Chondrocyte (in vitro differentiated cells): ENCODE data around the gene RBM33. TPM values are rescaled to one million over a fixed set of nuclear protein-coding genes. Genes with fewer than 3 reads are reported as not detected.

Source experiments
- DNase-seq: peaks from one replicate; pipeline ENCODE4 v3.0.0; 2021; ENCODE audit warnings: mixed read lengths, low spot score
- H3K27ac Mint-ChIP-seq: one replicate; pipeline ENCODE4 v1.8.0; 2021; ENCODE audit warnings: mild to moderate bottlenecking, moderate library complexity, mixed read lengths; ENCODE audit not compliant: unreplicated experiment
- H3K27me3 Mint-ChIP-seq: 2 replicates; pipeline ENCODE4 v1.8.0; 2021; ENCODE audit warnings: low read depth, mixed read lengths
- H3K36me3 Mint-ChIP-seq: 2 replicates; pipeline ENCODE4 v1.8.0; 2021; ENCODE audit warnings: low read depth, mixed read lengths
- H3K4me1 Mint-ChIP-seq: 2 replicates; pipeline ENCODE4 v1.8.0; 2021; ENCODE audit warnings: low read depth, mild to moderate bottlenecking, mixed read lengths
- H3K4me3 Mint-ChIP-seq: one replicate; pipeline ENCODE4 v1.8.0; 2021; ENCODE audit warnings: mild to moderate bottlenecking, moderate library complexity, mixed read lengths; ENCODE audit not compliant: unreplicated experiment
- H3K9me3 Mint-ChIP-seq: 2 replicates; pipeline ENCODE4 v1.8.0; 2021; ENCODE audit warnings: low read depth, mixed read lengths
- total RNA-seq: library from RNA; stranded (reverse); gene quantifications from 3 replicates; pipeline ENCODE4 v1.2.1, GENCODE V29; 2021
- TF ChIP-seq, protein P1 (sequence below): fragments of 200-600 bp; sonication (generic); IDR thresholded peaks from 2 replicates; pipeline ENCODE4 v1.5.0; 2021; ENCODE audit warnings: antibody characterized with exemption, mild to moderate bottlenecking, moderate library complexity

The RBM33 gene
- total RNA-seq, 1 donor from 2014 or later: 43.8 TPM

DNA sequence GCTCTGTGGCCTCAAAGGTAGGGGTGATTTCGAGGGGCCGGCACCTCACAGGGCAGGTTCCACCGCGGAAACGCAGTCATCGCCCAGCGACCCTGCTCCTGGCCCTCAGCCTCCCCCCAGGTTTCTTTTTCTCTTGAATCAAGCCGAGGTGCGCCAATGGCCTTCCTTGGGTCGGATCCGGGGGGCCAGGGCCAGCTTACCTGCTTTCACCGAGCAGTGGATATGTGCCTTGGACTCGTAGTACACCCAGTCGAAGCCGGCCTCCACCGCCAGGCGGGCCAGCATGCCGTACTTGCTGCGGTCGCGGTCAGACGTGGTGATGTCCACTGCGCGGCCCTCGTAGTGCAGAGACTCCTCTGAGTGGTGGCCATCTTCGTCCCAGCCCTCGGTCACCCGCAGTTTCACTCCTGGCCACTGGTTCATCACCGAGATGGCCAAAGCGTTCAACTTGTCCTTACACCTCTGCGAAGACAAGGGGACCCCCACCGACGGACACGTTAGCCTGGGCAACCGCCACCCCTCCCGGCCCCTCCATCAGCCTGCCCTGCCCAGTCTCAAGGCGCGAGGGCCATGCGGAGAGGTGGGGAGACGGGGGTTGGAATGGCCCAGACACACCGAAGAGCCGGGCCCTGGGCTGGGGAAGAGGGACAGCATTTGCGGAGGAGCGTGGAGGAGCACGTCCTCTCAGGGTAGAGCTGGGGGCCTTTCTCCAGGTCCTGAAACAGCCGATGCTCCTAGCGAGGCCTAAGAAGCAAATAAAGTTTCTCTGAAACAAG is 161.8 kb downstream of the RBM33 start:
- H3K4me3 Mint-ChIP-seq: no peak overlapping the region
- H3K4me1 Mint-ChIP-seq: peaks cover 35% of the 10 kb centered on the region
- no peaks in the 10 kb centered on the region for H3K9me3 Mint-ChIP-seq
- peaks cover 40% of the 10 kb centered on the region for H3K27me3 Mint-ChIP-seq
- TF ChIP-seq, protein P1, sequence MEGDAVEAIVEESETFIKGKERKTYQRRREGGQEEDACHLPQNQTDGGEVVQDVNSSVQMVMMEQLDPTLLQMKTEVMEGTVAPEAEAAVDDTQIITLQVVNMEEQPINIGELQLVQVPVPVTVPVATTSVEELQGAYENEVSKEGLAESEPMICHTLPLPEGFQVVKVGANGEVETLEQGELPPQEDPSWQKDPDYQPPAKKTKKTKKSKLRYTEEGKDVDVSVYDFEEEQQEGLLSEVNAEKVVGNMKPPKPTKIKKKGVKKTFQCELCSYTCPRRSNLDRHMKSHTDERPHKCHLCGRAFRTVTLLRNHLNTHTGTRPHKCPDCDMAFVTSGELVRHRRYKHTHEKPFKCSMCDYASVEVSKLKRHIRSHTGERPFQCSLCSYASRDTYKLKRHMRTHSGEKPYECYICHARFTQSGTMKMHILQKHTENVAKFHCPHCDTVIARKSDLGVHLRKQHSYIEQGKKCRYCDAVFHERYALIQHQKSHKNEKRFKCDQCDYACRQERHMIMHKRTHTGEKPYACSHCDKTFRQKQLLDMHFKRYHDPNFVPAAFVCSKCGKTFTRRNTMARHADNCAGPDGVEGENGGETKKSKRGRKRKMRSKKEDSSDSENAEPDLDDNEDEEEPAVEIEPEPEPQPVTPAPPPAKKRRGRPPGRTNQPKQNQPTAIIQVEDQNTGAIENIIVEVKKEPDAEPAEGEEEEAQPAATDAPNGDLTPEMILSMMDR: no peak
- H3K27ac Mint-ChIP-seq: no peak overlapping the region
- peak; percentile 94 for DNase-seq
- H3K36me3 Mint-ChIP-seq: no peaks in the 10 kb centered on the region

DNA sequence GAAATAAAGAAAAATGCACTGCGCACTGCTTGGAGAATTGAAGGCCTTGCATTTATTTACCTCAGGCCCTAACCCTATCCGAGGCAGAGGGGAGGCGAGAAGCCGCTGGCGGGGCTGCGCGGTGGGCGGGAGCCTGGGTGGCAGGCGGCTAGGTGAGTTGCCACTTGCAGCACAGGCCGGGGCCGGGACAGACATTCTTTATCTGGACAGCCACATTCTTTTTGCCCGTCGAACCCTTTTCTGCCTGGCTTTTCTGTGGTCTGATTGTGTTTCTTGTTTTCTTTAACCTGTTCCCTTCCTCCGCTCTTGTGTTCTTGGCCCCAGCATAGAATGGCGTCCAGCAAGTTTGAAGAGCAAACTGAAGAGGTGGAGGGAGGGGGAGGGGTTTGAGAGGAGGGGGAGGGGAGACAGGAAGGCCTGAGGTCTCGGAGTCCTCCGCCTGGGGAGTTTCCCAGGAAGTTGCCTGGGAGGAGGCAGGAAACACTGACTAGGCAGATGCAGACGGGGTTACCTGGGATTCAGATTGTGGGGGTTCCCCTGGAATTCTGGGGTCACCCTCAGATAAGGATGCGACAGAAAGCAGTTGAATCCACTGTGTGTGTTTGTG is 162.7 kb downstream of the RBM33 start:
- Mint-ChIP-seq H3K27me3 (peaks cover 45% of the 10 kb centered on the region), H3K4me1 (peaks cover 43% of the 10 kb centered on the region), H3K9me3 (no peaks in the 10 kb centered on the region), H3K4me3 (no peak overlapping the region), H3K27ac (no peak overlapping the region), H3K36me3 (no peaks in the 10 kb centered on the region)
- TF ChIP-seq, protein P1: no peak
- DNase-seq: no peak

DNA sequence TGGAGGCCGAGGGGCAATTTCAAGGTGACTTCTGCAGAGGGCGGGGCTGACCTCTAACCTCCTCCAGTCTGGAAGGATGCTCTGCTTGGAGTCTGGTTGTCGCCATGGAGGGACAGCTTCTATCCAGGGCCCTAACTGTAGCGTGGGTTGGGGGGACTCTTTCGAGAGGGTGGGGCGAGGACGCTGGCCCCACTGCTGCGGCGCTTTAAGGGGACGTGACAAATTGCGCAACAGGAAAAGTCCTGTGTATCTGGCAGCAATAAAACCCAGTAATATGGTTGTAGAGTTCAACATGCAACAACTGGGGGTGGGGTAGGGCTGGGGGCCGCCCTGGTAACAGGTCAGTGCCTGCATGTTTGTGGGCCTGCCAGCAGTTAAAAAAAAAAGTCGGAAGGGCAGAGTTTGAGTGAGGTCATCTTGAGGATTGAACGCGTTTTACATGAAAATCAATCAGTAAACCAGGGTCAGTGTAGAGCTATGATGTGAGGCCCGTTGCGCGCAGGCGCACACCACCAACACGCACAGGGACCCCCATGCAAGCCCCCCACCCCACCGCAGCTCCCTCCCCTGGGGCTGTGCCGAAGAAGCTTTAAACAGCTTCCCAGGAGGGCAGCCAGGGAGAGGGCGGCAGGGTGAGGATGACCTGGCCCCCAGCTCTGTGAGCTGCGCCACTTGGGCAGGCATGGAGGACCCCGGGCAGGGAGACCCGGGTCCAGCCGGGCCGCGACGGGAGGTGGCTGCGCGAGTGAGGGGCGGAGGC is 163.5 kb downstream of the RBM33 start:
- no peak overlapping the region for H3K27ac Mint-ChIP-seq
- H3K4me3 Mint-ChIP-seq: no peak overlapping the region

DNA sequence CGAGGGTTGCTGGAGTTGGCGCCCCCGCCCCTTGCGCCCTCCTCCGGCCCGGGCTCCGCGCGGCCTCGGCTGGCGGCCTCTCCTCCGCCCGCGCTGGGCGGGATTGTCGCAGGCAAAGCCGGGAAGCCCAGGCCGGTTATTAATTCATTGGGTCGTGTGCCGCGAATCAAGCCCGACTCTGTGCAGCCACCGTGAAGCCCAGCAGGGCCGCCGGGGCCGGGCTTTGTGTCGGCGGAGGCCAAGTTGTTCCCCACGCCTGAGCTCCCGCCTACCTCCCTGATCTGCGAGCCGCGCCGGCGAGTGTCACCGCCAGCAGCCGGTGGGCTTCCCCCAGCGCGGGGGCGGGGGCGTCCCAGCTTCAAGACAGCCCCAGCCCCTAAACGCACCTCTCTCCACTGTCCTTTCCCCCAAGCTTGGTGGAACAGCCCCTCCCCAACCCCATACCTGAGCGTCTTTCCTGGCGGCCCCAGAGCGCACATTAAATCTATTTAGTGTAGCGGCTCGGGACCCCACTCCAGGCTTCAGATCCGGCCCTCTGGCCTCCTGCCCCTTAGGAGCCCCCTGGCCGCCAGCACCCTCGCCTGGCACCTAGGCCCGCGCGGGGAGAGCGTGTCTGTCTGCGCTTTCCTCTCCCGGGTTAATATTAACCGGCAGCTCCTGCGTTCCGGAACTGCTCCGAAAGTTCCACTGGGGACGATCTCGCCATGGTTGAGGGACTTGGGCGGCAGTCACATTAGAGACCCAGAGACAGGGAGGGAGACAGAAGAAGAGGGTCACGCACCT is 164.3 kb downstream of the RBM33 start:
- Mint-ChIP-seq H3K9me3 (no peaks in the 10 kb centered on the region), H3K27me3 (peaks cover 50% of the 10 kb centered on the region), H3K4me1 (peaks cover 44% of the 10 kb centered on the region), H3K36me3 (no peaks in the 10 kb centered on the region), H3K27ac (no peak overlapping the region), H3K4me3 (peak overlapping the region; percentile 69)
- TF ChIP-seq, protein P1: no peak
- no peak for DNase-seq

More for the DNA sequence above, 163.5 kb downstream of the RBM33 start:
- Mint-ChIP-seq H3K36me3 (no peaks in the 10 kb centered on the region), H3K4me1 (peaks cover 48% of the 10 kb centered on the region), H3K27me3 (peaks cover 48% of the 10 kb centered on the region), H3K9me3 (no peaks in the 10 kb centered on the region)
- TF ChIP-seq, protein P1: no peak
- peak; percentile 63 for DNase-seq
